Upper lobe of left lung (tissue), 4 donors: Measurements from ENCODE around the gene KRT34.
"Not testable (repeated sequence)": the region's sequence is repeated elsewhere in the genome, so short reads cannot be mapped to it uniquely, and the experiment has no call there.

Source experiments
- EP300 ChIP-seq, 4 donors: sonication (generic); formaldehyde crosslinking; IDR thresholded peaks; one replicate each; pipeline ENCODE4 v1.5.1; 2017; ENCODE audit warnings: antibody characterized with exemption in 4 of 4, control low read depth in 2 of 4
- POLR2A ChIP-seq, 4 donors: fragments of 450-650 bp; IDR thresholded peaks; one replicate each; pipeline ENCODE4 v1.5.1; 2016 to 2017; ENCODE audit warnings: antibody characterized with exemption in 4 of 4, mild to moderate bottlenecking in 2 of 4
- POLR2AphosphoS5 ChIP-seq, 2 donors: sonication (generic); formaldehyde crosslinking; IDR thresholded peaks; one replicate each; pipeline ENCODE4 v1.5.1; 2017; ENCODE audit warnings: antibody characterized with exemption in 2 of 2
- TF ChIP-seq, protein P1 (sequence below), 6 experiments: fragments of 450-650 bp in 4 of 6; fragments of 200-600 bp in 2 of 6; sonication (generic) in 2 of 6; IDR thresholded peaks; one replicate each; pipeline ENCODE4 v1.5.1; 2016 to 2019; ENCODE audit warnings: antibody characterized with exemption in 6 of 6

GRCh38 chr17:41380091-41380490 lies 2.0 kb downstream of the KRT34 start:
- TF ChIP-seq POLR2AphosphoS5, POLR2A, EP300 (IDR thresholded peaks at IDR 0.05): not testable (repeated sequence)
- TF ChIP-seq, protein P1, sequence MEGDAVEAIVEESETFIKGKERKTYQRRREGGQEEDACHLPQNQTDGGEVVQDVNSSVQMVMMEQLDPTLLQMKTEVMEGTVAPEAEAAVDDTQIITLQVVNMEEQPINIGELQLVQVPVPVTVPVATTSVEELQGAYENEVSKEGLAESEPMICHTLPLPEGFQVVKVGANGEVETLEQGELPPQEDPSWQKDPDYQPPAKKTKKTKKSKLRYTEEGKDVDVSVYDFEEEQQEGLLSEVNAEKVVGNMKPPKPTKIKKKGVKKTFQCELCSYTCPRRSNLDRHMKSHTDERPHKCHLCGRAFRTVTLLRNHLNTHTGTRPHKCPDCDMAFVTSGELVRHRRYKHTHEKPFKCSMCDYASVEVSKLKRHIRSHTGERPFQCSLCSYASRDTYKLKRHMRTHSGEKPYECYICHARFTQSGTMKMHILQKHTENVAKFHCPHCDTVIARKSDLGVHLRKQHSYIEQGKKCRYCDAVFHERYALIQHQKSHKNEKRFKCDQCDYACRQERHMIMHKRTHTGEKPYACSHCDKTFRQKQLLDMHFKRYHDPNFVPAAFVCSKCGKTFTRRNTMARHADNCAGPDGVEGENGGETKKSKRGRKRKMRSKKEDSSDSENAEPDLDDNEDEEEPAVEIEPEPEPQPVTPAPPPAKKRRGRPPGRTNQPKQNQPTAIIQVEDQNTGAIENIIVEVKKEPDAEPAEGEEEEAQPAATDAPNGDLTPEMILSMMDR (IDR thresholded peaks at IDR 0.05), result not testable (repeated sequence)
